NCI-H345 treated with DMSO at 0.1 percent for 48 hours (cell line): ENCODE results near the gene TBC1D10A.

Experiments
- DNase-seq: peaks from one replicate; lab custom pipeline; 2025; ENCODE audit not compliant: unreplicated experiment; lab: John Stamatoyannopoulos, UW

Gene TBC1D10A

DNA sequence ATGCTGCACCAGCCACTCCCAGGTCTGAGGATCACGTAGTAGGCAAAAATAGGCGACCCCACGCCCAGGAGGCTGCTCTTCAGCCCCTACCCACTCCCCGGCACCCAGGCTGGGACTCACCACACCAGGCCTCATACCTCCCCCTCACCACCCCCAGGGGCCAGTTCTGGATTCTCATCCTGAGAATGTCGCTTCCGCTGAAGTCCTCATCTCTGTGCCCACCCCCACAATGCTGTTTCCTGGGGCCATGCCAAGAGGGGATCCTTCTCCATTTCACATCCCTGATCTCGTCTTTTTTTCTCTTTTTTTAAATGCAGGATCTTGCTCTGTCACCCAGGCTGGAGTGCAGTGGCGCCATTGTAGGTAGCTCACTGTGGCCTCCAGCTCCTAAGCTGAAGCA lies 58.4 kb downstream of the TBC1D10A start:
- DNase-seq, result no peak

DNA sequence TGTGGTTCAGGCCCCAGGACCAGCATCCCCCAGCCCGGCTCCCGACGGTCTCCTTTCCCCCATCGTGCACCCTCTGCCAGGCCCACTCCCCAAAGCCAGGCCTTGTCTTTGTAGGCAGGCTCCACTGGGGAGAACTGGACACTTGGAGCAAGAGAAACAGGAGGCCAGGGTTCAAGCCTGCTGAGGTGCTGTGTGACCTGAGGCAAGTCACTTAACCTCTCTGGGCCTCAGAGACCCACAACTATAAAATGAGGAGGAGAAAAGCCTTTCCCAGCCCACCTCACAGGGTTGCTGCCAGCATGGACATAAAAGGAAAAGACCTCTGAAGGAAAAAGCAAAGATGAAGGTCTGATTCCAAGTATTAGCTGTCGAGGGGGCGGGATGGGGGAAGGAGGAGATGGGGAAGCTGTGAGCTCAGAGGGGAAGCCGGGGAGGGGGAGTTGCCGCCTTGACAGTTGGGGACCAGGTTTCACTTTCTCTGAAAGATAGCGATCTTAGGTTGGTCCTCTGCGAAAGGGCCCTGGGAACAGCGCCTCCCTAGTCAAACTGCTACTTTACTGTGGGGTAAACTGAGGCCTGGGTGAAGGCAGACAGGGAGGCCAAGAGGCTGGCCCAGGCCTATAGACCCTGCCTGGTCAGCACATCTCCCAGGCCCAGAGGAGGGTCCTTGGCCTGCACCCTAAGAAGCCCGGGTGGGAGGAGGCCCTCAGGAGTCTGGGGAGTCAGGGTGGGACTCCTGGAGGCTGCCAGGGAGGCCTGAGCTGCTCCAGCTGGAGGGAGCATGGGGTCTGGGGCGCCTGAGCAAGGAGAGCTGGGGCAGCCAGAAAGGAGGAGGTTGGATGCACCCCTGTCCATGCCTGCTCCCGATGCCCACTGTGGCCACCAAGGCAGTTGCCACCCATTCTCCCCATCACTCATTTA lies 59.1 kb downstream of the TBC1D10A start:
- DNase-seq, result no peak

DNA sequence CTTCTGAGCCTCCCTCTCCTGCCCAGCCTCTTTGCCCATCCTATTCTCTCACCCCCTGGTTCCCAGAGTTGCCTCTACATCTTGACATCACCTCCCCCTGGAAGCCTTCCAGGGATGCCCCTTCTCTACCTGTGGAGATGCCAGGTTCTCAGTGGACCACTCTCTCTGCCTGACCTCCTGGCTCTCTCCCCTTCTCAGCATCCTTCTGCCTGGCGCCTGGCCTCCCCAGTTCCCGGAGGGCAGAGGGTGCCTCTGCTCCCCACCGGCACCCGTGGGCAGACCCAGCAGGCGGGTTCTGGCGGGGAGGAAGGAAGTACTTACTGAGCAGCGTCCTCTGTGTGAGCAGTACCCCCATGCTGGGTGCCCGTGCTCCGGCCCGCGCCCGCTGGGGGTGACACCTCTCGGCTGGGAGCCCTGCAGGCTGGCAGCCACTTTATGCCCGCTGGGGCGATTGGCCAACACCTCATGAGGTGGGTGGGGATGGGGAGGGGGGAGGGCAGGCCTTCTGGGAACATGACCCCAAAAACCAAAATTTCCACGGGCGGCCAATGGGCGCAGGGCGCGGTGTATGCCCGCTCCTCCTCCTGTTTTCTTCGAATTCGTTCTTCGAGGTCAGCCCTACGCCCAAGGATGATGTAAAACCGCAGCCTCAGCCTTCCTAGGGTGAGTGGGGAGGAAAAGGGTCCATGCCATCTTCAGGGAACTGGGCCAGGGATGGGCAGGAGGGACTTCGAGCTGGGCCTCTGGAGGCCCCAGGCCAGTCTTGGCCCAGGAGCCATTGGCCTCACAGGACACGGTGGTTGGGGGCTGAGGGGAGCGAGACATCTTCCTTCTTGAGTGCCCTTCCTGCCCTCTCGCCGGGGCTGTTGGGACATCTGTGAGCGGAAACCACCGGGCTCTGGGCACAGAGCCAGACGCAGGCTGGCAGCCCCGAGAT lies 60.0 kb downstream of the TBC1D10A start, which contains the start of gene OSM:
OSM (minus strand) TSS at position 407 of the 937 bp plus-strand sequence; CDS start at position 355, 52 bp downstream.
- DNase-seq, result no peak

DNA sequence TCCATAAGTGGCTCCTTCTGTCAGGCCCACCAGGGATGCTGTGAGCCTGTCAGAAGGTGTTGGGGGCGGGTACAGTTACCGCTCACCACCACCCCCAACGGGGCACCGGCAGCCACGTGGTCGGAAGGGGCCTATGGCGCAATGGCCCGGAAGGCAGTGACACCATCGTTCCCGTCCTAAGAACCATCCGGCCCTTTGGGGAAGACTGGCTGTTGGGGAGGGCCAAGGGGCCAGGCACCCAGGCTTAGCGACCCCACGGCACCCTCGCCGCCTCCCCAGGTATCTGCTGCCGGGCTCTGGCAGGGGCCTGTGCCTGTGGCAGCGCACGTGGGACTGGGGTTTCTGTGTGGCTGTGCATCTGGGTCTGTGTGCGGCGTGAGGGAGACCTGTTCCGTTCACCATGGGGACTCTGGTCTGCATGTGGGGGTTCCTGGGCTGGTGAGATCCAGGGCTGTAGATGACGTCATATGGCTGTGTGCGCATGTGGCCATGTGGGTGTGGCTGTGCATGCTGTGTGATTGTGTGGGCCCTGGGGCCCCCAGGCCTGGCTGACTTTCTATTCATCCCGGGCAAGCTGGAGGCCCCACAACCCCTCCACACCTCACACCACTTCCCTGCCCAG lies 60.8 kb downstream of the TBC1D10A start:
- DNase-seq, result no peak

DNA sequence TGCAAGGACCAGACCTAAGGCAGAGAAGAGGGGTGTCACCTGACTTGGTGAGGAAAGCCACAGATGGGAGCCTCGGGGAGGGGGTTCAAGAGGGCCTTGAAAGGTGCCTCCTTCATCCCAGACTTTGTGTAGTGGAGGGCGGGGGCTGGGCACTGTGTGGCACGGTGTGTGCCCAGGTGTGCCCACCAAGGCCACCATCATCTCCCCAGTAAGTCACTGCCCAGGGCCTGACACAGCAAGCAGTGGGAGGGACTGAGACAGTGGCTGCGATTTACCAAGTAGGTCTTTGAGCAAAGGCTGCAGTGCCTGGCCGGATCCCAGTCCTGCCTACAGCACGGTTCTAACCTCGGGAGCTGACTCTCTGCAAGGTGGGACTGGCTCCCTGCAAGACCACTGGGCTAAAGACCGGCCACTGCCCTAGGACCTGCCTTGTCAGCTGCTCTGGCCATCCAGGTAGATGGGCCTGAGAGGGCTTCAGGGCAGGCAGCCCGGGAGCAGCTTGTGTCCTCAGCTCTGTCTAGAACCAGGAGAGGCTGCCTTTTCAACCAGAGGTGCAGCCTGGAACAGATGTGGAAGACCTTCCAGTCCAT lies 61.5 kb downstream of the TBC1D10A start:
- DNase-seq, result no peak

DNA sequence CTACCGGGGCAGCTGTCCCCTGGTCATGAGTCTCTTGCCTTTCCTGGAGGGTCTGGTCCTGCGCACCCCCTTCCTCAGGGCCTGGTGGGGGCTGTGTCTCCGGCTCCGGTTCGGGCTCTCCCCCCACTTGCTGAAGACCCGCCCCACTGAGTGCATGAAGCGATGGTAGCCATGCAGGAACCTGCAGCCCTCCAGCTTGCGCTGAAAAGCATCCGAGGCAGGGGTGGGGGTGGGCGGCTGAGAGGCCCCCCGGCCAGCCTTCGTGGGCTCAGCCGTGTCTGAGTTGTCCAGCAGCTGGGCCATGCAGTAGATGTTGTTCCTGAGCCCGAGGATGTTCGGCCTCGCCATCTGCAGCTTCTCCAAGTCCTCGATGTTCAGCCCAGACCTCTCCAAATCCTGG lies 62.9 kb downstream of the TBC1D10A start:
- DNase-seq, result no peak

DNA sequence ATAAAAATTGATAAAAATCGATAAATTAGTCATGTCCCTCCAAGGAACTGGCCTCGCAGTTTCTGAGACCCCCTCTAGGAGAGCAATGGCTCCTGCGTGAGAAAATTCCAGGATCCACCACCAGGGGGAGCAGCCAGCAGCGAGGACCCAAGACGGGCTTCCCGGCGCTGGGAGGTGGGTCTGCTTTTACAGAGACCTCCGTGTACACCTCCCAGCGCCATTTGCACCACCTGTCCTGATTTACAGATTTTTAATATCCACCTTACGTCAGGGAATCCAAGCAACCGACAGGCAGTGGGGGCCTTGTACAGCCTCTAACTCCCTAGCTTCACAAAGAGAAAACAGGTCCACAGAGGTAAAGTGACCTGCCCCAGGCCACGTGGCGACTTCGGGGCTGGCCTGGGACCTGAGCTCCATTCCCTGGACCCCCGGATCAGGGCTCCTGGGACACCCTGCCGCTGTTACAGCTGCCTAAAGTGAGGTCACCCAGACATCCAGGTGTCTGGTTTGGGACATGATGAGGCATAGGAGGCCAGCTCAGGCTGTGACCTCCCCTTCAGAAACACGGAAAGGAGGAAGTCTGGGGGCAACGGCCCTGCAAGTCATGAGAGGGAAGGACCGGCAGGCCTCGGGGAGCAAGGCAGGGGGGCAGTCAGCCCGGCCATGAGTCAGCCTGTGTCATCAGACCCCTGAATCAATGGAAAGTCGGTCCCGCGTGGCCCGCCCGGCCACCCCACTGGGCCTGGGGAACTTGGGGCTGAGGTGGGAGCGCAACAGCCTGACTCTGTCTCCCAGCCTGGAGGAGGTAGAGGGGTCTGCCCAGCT lies 63.6 kb downstream of the TBC1D10A start:
- DNase-seq, result peak; percentile 13

DNA sequence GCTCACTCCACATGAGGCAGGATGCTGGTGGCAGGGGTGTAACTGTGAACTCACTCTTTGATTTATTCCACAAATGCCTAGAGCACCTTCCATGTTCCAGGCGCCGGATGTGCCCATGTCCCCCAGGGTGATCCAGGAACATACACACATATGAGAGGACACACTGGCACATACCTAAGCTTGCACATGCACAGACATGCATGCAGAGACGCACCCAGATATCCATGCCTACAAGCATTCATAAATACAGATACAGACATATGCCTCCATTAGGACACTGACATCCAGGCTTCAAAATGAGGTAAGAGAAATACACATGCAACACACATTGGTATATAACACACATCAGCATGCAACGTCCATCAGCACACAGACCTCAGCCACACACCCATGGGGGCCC lies 64.6 kb downstream of the TBC1D10A start:
- DNase-seq, result no peak

DNA sequence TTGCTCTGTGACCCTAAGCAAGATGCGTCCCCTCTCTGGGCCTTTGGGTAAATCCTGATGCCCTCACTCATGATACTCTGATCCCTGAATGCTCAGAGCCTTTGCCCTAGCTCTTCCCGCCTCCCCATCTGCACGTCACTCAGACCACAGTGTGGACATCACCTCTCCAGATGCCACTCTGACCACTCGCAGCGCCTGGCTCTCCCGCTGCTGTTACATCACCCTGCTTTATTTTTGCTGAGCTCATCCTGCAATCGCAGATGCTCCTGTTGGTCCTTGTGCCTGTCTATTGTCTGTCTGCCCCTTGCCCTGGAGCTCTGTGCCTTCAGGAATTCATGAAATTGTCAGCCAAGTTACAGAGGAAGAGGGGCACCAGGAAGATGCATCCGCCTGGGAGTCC lies 65.6 kb downstream of the TBC1D10A start:
- DNase-seq, result no peak

DNA sequence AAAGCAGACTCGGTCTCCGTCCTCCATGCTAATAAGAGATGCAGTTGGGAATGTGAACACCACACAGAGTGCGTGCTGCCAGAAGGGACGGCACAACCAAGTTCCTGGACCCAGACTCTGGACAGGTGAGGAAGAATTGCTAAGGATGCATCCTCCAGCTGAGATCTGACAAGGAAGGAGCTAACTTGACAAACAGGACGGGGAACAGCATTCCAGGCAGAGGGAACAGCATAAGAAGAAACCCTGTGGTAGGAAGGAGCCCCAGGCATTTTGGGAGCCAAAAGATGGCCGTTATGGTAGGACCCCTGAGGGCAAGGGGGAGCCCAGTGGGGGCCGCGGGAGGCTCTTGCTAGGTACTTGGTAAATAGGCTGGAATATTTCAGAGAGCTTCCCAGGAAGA lies 66.1 kb downstream of the TBC1D10A start:
- DNase-seq, result no peak

DNA sequence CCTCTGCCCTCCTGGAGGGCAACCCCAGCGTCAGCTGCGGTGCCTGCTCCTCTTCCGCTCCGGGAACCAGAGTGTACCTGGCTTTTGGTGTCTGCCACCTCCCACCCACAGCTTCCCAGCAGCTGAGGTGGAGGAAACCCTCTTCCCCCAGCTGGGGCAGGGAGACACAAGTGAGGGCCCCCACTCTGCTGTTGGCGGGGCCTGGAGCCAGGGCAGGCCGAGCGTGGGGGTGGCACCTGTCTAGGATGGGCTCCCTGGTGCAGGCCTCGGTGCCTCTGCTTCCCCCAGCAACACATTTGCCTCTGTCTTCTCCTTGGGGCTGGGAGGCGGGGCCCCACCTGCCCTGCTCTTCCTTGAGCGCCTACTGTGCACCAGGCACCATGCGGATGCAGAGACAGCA lies 66.5 kb downstream of the TBC1D10A start:
- no peak for DNase-seq

DNA sequence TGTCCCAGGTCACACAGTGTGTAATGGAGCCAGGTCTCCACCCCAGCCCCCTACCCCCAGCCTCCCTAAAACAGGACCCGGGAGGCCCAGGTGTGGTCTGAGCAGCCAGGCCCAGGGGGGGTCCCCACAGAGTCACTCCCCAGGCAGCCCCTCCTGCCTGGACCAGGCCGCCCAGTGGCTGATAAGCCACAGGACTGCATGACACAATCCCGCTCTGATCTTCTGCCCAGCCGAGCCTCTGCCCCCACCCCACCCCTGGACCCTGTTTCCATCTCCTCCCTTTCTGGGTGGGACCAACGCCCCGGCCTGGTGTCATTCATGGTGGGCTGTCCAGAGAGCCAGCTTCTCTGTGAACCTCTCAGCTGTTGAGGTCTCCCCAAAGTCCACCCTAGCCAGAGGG lies 72.4 kb downstream of the TBC1D10A start:
- DNase-seq, result no peak

DNA sequence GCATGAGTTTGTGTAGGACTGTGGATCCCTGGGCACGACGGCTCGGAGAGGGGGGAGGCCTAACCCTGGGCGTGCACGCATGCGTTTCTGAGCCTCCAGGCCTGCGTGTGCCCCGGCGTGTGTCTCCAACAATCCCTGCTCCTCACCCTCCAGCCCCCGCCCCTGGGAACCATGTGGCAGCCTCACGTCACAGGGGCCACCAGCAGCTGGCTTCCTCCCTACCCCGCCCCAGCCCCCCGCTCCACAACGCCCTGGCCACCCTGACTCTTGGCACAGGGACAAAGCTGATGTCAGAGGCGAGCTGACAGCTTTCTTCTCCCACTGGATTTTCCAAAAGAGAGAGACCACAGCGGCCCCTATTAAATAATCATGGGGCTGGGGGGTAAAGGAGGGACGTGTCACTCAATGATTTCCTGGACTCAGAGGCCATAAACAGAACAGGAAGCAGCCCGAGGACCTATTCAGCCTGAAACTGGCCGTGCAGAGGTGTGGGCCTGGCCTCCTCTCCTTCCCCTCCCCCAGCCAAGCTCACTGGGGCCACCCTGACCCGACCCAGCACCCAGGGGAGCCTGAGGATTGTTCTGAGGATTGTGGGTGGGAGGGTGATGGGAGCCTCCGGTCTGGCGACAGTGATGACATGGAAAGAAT lies 73.4 kb downstream of the TBC1D10A start:
- no peak for DNase-seq

DNA sequence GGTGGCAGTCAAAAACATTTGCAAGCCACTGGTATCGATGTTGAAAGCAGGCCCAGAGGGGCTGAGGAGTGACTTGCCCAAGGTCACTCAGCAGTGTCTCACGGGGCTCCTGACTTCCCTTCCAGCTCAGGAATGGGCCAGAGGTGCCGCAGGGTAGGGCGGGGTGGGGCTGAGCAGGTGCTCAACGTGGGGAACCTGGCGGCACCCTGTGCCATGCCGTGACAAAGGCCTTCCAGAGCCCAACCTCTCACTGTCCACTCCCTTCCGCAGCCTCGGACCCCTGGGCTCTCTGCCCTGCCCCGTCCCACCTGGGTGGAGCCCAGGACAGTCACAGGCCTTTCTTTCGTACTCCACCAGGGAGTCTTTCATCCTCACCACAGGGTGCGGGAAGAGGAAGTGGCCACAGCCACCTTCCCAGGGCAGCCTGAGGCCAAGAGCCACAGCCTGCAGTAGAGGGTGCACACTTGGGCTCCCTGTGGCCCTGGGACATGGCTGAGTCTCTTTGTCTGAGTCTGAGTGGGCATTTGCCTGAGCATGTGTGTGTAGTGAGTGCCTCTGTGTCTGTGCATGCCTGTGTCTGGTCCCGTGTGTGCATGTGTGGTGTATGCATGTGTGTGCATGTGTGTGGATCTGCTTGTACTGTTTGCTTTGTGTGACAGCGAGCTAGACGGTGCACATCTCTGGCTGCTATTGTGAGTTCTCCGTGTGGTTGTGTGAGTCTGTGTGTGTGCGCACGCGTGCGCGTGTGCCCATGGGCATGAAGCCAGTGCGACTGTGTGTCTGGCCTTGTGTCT lies 74.1 kb downstream of the TBC1D10A start:
- DNase-seq, result no peak

DNA sequence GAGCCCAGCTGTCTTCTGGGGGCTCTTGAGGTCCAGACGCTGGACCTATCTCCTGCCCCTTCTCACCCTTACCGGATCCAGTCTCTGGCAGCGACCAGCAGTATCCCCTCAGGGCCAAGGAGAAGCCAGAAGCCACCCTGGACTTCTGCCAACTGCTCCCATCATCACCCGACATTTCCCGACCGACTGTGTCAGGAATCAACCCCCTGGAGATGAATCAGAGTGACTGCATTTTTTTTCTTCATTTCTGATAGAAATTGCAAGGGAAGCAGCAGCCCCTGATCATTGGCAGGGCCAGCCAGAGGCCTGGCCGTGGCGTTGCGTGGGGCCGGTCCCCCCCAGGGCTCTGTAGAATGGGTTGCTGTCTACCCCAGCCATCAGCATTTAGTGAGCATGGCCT lies 75.0 kb downstream of the TBC1D10A start:
- DNase-seq, result no peak

DNA sequence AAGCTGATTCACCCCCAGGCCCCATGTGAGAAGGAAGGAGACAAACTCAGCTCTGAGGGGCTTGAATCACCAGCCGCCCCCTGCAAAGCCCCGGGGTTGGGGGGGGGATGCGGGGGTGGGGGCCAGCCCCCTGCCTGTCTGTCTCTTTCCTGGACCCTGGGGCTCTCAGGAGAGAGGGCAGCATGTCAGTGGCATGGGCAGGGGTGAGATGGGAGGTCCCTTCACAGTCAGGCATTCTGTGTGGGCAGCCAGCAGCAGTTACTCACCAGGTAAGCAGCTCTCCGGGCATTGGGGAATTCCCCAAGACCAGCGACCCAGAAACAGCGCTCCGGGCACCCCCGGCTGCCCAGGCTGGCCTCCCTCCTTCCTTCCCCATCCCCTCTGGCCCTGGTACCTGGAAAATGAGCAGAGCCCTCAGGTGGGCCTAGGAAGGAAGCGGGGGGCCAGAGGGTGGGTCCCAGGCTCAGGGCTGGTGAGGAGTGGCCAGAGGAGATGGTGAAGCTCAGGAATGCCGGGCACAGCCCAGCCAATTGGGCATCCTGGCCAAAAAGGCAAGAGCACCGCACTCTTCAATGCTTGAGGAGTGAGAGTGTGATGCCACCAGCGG lies 76.0 kb downstream of the TBC1D10A start:
- DNase-seq, result no peak

DNA sequence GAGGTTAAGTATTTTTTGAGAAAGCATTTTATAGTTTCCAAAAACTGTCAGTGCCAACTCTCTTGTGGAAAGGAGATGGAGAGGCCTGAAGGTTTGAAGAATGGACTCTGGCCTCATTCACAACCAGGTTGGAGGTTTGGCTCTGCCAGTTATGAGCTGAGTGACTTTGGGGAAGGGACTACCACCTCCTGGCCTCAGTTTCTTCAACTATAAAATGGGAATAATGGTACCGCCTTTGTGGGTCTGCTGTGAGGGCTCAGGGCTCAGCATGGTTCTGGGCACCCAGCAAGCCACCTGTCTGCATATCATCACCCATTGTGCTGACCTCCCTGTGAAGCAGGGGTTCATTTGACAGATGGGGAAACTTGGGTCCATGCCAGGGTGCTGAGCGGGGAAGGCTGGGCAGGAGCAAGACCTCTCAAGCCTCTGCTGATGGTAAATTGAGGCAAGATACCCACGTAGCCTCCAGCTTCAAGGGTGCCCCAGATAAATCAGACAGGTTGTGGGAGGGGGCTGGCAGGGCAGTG lies 76.6 kb downstream of the TBC1D10A start:
- DNase-seq, result no peak
